Head of caudate nucleus (tissue), 42 donors: ENCODE data around the gene CYTH4.

ENCODE experiments used
- DNase-seq, 42 donors: peaks; one replicate each; pipeline versions ENCODE4 v3.0.0 to v3.0.0-alpha.2; 2020 to 2021; ENCODE audit warnings: mixed read lengths in 7 of 42
- intact Hi-C: fragments of 100-400 bp; cut with DNase I; formaldehyde crosslinking; loops from one replicate; pipeline ENCODE4 v1.15.0; 2022

The CYTH4 gene

DNA sequence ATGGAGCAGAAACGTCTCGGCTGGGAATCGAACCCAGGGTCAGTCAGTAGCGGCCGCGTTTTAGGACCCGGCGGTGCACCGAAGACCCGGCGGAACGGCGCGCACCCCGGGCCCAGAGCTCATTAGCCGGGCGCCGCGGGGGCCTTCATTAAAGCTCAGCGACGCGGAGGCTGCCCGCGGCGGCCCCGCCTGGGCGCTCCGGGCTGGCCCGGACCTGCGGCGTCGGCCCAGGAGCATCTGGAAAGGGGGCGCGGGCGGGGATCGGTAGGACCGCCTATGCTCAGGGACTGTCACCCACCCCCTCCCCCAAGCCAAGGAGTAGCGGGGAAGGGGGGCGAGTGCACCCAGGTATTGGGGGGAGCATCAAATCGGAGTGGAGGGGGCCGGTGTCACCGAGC is 52.2 kb downstream of the CYTH4 start:
- intact Hi-C loops: no loop called here
- DNase-seq: no peak

DNA sequence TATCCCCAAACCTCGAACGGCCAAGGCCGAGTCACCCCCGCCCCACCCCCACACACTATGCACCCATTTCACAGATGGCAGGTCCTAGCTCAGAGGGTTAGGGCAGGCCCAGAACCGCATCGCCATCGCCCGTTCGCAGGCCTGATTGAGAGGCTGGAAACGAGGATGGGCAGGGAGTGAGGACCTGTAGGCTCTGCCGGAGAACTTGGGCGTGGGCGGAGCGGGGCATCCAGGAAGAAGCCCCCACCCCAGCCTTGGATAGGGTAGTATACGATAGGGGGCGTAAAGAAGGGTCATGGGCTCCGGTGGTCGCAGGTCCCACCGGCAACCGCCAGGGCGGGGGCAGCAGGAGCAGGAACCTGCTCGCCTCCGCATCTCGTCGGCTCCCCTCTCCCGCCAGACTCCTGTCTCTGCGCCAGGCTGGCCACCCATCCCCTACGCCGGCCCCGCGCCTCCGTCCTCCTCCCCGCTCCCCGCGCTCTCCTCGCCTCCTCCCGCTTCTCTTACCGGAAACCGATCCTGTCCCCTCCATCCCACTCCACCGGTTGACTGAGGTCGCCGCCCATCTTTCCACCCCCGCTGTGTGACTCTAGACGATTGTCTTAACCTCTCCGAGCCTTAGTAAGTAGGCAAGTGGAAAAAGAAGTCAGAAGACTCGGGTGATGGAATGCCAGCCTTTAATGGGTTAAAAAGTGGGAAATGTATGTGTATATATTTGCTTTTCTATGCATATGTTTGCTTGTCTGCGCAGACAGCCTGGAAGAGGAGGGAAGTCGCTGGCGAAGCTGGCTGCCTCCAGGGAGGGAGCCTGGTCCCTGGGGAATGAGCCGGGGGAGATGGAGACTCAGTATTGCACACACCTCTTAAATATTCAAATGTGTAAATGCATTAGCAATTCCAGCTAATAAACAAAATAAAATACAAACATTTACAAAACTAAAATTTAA is 52.8 kb downstream of the CYTH4 start:
- peak in 1 of 42 donors; percentile 30 for DNase-seq
- intact Hi-C loops: no loop called here

DNA sequence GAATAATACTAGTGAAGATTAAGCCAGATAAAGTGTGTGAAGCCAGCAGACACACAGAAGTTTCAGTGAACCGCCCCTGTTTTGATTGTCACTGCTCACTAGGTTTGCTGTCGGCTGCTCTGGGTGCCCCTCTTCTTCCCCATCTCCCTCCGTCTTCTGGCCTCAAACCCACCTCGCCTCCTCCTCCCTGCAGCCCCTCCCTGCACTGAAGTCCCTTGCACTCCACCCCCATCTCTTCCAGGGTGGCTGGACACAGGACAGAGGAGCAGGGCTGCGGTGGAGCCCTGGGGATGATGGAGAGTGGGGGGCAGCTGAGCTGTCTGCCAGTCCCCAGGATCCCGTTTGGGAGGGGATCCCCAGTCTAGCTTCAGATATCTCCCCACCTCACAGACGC is 53.5 kb downstream of the CYTH4 start:
- intact Hi-C loops: no loop called here
- no peak for DNase-seq

DNA sequence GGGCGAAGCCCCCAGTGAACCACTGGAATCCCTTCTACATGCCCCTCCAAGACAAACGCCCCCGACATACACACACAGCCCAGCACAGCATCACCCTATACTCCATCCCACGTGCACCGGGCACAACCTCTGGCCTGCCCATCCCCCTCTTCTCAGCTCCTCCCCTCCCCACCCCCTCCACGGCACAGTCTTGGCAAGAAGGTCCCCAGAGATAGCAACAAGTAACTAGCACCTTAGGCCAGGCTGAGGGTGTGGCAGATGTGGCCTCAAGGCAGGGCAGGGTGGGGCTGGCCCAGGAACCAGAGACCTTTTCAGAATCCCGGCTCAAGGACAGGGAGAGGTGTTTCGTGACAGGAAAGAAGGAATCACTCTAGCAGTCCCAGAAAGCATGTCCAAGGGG is 54.3 kb downstream of the CYTH4 start:
- intact Hi-C loops: no loop called here
- DNase-seq: no peak

DNA sequence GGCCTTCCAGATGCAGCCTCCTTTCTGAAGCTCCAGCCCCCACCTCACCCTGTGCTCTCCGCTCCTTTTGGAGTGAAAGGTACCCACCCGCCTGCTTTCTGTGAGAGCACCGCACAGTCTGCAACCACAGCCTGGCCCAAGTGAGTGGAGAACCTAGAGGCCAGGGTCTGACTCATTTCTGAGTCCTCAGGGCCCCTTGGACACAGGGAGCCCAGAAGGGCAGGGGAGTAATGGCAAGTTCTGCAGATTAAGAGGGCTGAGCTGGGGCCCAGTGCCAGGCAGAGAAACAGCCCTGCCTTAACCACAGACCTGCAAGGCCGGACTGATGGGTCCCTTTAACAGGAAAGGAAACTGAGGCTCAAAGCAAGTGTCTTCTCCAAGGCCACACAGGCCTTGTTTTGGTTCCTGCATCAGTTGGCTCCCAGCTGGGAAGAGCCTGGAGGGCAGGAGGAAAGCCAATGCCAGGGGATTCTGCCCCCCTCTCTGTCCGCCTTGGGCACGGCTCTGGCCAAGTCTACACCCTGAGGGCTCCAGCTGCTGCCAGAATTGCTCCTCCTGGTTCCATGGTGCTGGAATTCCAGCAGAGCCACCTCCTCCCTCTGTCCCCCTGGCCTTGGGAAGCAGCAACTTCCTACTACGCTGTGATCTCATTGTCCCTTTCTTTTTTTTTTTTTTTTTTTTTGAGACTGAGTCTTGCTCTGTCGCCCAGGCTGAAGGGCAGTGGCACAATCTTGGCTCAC is 55.1 kb downstream of the CYTH4 start:
- intact Hi-C loops: no loop called here
- no peak for DNase-seq

DNA sequence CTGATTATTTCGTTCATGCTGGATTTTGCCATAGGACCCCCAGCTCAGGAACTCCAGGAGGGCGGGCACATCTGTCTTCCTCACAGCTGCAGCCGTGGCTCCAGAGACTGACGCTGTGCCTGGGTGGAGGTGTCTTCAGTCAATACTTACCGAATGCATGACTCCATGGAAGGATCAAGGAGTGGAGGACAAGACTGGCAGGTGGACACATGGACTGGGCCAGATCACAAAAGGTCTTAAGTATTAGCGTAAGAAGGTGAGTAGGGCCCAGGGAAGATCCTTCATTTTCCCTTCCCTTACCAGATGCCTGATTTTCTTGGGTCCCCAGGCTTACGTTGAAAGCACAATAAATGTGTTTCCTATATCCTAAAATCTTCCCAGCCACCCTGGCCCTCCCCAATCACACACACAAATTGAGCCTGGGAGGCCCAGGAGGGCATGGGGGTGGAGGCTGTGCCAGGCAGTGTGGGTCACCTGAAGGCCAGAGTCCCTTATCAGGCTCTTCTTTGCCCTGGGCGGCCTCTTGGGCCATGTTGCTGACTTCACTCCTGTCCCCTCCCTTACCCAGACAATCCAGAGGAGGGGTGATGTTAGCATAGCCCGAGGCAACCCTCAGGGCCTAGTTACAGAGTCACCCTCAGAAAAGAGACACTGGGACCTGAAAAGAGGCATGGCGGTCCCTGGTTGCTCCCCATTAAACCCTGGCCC is 56.4 kb downstream of the CYTH4 start:
- intact Hi-C loops: no loop called here
- no peak for DNase-seq

DNA sequence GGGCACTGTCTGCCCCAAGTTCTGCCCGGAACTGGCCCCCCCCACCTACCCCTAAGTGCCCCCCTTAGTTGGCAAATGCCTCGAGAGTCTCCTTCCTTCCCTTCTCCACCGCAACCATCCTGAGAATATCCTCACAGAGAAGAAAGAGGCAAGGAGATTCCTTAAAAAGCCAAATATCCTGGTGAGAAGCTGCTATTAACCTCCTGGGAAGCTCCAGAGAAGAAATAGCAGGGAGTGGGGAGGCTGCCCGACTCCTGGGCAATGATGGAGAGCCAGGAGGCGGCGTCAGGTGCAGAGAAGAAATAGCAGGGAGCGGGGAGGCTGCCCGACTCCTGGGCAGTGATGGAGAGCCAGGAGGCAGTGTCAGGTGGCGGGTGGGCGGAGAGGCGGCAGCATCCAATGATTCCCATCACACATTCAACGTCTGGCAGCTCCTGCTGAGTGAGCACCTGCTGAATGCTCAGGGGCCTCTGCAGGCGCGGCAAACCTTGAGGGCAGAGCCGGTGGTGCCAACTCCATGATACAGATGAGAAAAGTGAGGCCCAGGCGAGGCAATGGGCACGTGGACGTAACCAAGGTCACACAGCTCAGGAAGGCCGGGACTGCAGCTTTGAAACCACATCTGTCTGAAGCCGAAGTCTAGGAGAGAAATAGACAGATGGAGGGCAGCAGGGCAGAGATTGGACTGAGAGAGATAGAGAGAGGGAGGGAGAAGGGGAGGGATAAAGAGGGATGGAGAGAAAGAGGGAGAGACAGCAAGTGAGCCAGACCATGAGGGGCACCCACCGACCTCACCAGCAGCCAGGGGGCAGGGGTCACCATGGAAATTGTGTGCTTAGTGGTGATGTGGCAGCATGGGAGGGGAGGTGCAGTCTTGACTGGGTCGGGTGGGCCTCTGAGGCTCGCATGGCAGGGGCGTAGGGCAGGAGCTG is 58.3 kb downstream of the CYTH4 start:
- intact Hi-C loops: no loop called here
- no peak for DNase-seq

DNA sequence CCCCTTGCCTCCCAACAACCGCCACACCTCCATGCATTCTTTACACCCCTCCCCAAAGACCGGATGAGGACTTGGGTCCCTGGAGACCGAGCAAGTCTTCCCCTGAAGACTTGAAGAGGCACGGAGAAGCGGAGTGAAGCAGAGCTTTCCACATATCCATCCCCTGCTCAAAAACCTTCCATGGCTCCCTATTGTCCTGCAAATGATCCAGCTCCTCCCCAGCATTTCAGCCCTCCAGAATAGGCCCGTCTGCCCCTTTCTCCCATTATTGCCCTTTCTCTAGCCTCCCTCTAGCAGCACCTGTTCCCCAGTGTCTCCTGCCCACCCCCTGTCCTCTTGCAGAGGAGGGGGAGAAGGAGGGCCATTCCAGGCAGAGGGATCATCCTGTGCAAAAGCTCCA is 59.8 kb downstream of the CYTH4 start:
- no peak for DNase-seq
- intact Hi-C loops: no loop called here

DNA sequence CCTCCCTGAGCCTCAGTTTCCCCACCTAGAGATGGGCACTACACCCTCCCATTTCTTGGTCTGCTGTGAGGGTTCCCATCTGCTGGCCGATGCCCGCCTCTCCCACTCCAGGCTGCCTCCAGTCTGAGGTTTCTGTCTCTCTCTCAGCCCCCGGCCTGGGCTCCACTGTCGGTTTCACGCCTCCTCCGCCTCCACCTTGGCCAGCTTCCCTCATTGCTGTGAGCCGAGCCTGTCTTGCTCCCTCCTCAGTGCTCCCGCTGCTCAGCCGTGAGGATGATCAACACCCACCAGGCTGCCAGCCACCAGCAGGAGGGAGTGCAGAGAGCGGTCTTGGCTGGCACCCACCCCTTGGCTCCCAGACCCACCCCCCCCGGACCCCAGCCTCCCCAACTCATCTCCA is 61.0 kb downstream of the CYTH4 start:
- intact Hi-C loops: no loop called here

DNA sequence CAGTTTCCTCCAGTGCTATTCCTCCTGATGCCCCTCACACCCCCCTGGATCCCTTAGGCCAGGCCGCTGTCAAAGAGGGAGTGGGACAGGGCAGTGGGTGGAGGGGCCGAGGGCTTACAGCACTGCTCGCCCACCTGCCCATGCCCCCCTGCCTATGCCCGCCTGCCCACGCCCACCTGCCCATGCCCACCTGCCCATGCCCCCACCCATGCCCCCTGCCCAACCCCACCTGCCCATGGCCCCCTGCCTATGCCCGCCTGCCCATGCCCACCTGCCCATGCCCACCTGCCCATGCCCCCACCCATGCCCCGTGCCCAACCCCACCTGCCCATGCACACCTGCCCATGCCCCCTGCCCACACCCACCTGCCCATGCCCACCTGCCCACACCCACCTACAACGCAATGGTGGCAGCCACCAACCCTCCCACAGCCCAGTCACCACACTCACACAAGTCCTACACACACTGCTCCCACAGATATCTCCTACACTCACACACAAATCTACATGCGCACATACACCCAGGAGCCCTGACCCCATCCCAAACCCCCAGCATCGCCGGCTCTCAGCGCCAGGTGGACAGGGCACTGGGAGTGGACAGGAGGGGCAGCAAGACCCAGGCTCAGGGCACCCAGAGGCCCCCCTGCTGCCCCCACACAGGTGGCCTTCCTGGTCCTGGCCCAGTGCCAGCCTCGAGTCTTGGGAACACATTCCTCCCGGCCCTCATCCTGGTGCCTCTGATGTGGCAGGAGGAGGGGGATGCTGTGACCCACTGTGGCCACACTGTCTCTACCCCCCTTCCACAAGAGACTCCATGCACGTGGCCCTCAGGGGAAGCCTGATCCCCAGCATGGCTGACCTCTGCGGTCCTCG is 61.8 kb downstream of the CYTH4 start:
- no peak for DNase-seq
- intact Hi-C loops: no loop called here

More for the DNA sequence above, 61.0 kb downstream of the CYTH4 start:
- DNase-seq: peak in 15 of 42 donors; percentile 10 to 72 (median 28)

DNA sequence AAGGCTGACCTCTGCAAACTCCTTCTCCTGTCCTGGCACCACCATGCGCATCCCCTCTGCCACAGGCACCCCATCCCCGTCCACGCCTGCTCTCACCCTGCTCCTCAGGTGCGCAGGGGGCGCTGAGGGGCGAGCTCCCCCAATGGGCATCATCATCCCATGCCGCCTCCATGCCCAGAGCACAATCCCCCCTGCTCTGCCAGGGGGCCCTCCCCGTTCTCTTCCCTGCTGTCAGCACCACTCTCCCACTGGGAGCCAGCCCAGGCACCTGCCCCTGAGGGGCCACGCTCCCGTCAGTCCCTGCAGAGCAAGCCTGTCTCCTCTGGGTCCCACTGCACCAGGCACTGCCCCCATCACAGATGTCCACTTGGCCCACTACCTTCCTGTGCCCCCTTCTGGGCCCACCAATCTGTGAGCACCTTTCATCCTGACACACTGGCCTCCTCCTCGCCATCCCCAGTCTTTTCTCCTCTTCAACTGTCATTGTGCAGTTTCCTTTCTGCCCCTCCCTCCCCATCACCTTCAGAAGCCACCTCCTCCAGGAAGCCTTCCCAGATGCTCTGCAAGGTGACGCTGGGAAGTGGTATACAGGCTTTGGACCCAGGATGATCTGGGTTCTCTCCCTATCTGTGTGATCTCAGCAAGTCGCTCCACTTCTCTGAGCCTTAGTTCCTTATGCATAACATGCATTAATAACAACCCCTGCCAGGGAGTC is 62.6 kb downstream of the CYTH4 start:
- no peak for DNase-seq
- intact Hi-C loops: no loop called here

DNA sequence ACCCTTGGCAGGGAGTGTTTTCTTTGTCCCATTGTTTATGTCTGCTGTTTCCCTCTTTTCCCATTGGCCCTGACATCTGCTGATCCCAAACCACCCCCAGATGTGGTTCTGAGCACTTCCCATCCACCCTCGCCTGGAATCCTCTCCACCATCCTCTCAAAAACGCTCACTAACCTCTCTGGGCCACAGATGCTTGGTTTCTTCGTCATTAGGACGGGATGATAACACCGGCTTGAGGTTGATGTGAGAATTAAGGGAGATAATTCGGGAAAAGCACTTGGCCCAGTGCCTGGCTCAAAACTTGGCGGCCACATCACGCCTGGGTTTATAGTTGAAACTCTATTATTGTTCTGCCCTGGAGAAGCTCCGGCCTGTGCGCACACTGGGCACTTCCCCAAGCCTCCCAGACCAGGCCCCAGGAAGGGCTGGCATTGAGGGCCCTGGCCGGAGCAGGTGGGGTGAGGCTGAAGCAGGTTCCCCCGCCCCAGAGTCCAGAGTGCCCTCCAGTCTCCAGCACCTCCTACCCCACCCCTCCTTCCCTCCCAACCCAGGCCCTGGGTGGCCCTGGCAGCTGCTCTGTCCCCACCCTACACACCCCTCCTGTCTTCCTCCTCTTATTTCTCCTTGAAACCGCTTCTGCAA is 63.7 kb downstream of the CYTH4 start:
- intact Hi-C loops: no loop called here
- no peak for DNase-seq

DNA sequence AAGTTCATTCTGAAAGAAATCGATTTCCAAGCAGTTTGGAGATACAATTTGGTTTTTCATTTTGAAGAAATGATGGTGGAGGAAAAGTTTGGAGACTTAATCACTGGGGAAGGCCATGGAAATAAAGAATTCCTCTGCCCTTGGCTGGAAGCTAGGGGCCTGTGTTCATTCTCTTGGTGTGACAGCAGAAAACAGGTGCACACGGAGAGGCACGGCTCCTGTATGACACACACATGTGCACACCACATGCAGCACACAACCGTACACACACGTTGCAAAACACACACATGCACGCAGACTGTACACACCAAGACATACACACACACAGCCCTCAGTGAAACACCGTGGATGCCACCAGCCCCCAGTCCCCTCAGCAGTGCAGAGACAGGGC is 64.2 kb downstream of the CYTH4 start:
- intact Hi-C loops: no loop called here
- no peak for DNase-seq

DNA sequence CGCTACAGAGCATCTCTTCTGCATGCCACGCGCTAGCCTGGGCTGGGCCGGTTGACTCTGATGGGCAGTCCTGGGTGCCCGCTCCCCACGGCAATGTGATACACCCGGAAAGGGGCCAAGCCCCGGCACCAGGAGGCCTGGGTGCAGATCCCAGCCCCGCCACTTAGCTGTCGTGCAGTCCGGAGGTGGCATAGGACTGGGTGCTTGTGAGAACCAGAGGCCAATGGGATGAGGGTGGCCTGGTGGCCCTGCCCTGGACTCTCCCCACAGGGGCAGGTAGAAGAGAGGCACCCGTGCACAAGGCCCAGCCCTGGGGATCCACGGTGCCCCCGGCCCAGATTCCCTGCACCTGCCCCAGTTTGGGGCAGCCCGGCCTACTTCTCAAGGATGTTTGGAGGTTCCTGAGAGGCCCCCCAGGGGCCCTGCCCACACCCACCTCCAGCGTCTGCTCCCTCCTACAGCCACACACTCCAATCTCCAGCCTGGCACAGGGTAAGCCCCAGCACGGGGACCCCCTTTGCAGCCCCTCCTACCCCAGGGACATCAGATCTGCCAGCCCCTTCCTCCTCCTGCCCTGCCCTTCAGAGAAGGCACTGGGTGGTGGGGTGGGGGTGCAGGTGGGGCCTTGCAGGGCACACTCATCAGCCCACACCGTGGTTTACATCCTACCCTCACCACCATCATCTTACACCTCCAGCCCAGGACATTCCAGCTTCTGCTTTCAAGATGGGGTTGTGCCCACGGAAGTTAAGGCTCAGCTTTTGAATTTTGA is 66.9 kb downstream of the CYTH4 start:
- no peak for DNase-seq
- intact Hi-C loops: no loop called here

DNA sequence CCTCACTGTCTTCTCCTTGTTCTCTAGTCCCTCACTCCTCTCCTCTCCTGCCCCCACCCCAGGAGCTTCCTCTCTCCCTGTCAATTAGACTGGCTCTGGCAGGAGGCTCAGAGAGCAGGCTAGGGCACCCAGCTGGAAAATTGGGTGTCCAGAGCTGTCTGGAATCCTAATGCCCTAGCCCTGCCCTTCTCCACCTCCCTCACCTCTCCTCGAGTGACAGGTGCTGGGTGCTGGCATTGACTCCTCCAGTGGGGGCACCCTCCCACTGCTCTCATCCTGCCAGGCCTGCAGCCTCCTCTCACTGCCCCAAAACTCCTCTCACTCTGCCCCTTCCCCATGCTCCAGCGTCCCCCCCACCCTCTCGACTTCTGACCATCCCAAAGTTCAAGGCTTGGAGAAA is 68.9 kb downstream of the CYTH4 start:
- intact Hi-C loops: no loop called here
- DNase-seq: no peak

DNA sequence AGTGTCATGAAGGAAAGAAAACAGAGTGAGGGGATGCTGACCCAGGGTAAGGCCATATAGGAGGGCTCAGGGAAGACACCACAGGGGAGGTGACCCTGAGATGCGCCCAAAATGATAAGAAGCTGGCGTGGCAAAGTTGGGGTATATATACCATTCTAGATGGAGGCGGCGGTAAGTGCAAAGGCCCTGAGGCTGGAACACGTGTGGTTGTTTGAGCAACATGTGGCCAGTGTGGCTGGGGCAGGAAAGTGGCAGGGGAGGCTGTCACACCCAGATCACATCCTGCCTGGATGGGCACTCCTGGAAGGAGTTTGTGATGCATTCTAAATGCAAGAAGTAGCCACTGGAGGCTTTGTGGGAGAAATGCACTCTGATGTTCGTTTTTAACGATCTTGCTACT is 70.2 kb downstream of the CYTH4 start:
- DNase-seq: no peak
- intact Hi-C loops: no loop called here
